H1 (cell line): ENCODE results near the gene SLC5A12. TPM values are rescaled to one million over a fixed set of nuclear protein-coding genes. Genes with fewer than 3 reads are reported as not detected.

ENCODE experiments used
- CTCF ChIA-PET: fragments of 300-600 bp; sonication (Branson Sonifier 250); formaldehyde crosslinking; loops from one replicate; lab custom pipeline; 2021; ENCODE audit not compliant: partially characterized antibody; lab: Charles Lee
- POLR2A ChIA-PET: fragments of 300-600 bp; sonication (Branson Sonifier 250); formaldehyde crosslinking; loops from one replicate; lab custom pipeline; 2021; ENCODE audit warnings: inconsistent platforms; ENCODE audit not compliant: partially characterized antibody; lab: Charles Lee
- DNase-seq, 2 experiments: peaks; one replicate each; pipeline versions ENCODE4 v3.0.0 to v3.0.0-alpha.2; 2010 to 2022; ENCODE audit warnings: low spot score in 2 of 2, low read depth in 1 of 2, mixed read lengths in 1 of 2
- FAIRE-seq: peaks from 2 replicates; lab custom pipeline; 2011; peaks lifted over from hg19 to GRCh38; lab: Jason Lieb, UNC
- H2AFZ ChIP-seq: 2 replicates; pipeline ENCODE4 v1.8.1; 2012; ENCODE audit warnings: low read length, inconsistent platforms
- H2AK5ac ChIP-seq: 2 replicates; pipeline ENCODE4 v1.6.1; 2013; ENCODE audit warnings: low read depth, low read length
- H2BK120ac ChIP-seq: replicated peaks from 2 replicates; pipeline ENCODE3; 2013; ENCODE audit warnings: low read depth, low read length, inconsistent platforms
- H2BK12ac ChIP-seq: 2 replicates; pipeline ENCODE4 v1.6.1; 2013; ENCODE audit warnings: low read depth, low read length
- H2BK15ac ChIP-seq: 2 replicates; pipeline ENCODE4 v1.6.1; 2013; ENCODE audit warnings: low read length
- H2BK20ac ChIP-seq: 2 replicates; pipeline ENCODE4 v1.6.1; 2013; ENCODE audit warnings: low read length
- H2BK5ac ChIP-seq: 2 replicates; pipeline ENCODE4 v1.6.1; 2013; ENCODE audit warnings: low read depth, low read length
- H3K14ac ChIP-seq: 2 replicates; pipeline ENCODE4 v1.6.1; 2013; ENCODE audit warnings: inconsistent platforms; ENCODE audit not compliant: insufficient read length
- H3K18ac ChIP-seq: 2 replicates; pipeline ENCODE4 v1.6.1; 2013; ENCODE audit warnings: low read length; ENCODE audit errors: extremely low read depth
- H3K23ac ChIP-seq: 2 replicates; pipeline ENCODE4 v1.6.1; 2013; ENCODE audit warnings: inconsistent platforms; ENCODE audit not compliant: insufficient read length
- H3K23me2 ChIP-seq: 2 replicates; pipeline ENCODE4 v1.6.1; 2013; ENCODE audit warnings: low read depth, low read length
- H3K27ac ChIP-seq: 2 replicates; pipeline ENCODE4 v1.6.1; 2011; ENCODE audit warnings: low read depth, low read length, inconsistent platforms
- H3K27me3 ChIP-seq, 4 experiments: replicated peaks in 1 of 4; 1 replicate in 1 of 4; 2 replicates in 3 of 4; pipeline versions ENCODE4 v1.6.1 to v1.8.1; 2011 to 2013; ENCODE audit warnings: low read length in 3 of 4, mild to moderate bottlenecking in 3 of 4, inconsistent platforms in 2 of 4, mixed read lengths in 2 of 4, moderate library complexity in 1 of 4; ENCODE audit not compliant: control insufficient read depth in 3 of 4, insufficient read depth in 3 of 4; ENCODE audit errors: extremely low read depth in 1 of 4
- H3K36me3 ChIP-seq, 4 experiments: 2 replicates each; pipeline versions ENCODE4 v1.6.1 to v1.8.1; 2011 to 2013; ENCODE audit warnings: mild to moderate bottlenecking in 4 of 4, low read length in 3 of 4, moderate library complexity in 2 of 4, control low read depth in 1 of 4, inconsistent platforms in 1 of 4; ENCODE audit not compliant: insufficient read depth in 4 of 4, control insufficient read depth in 2 of 4
- H3K4ac ChIP-seq: replicated peaks from 2 replicates; pipeline ENCODE3; 2013; ENCODE audit warnings: low read length, low read depth, mixed read lengths, inconsistent platforms; ENCODE audit not compliant: insufficient read length
- H3K4me1 ChIP-seq, 4 experiments: replicated peaks in 1 of 4; 1 replicate in 1 of 4; 2 replicates in 3 of 4; pipeline versions ENCODE4 v1.6.1 to v1.8.1; 2011 to 2013; ENCODE audit warnings: low read length in 3 of 4, inconsistent platforms in 2 of 4, mixed read lengths in 1 of 4; ENCODE audit not compliant: insufficient read depth in 4 of 4, control insufficient read depth in 3 of 4
- H3K4me2 ChIP-seq, 2 experiments: 2 replicates each; pipeline versions ENCODE4 v1.6.1 to v1.8.1; 2011 to 2013; ENCODE audit warnings: low read depth in 2 of 2, low read length in 2 of 2, control low read depth in 1 of 2, inconsistent platforms in 1 of 2, mild to moderate bottlenecking in 1 of 2; ENCODE audit not compliant: insufficient read depth in 1 of 2
- H3K4me3 ChIP-seq, 4 experiments: fragments of 200-600, 300-600 bp in 1 of 4; sonication (generic), shearing (Covaris generic), sonication (Bioruptor Twin) in 1 of 4; 2 replicates each; pipeline versions ENCODE4 v1.5.1 to v1.8.1; 2011 to 2016; ENCODE audit warnings: low read length in 4 of 4, low read depth in 3 of 4, control low read depth in 2 of 4, inconsistent platforms in 2 of 4, mild to moderate bottlenecking in 2 of 4, mixed read lengths in 1 of 4, moderate library complexity in 1 of 4; ENCODE audit not compliant: insufficient read depth in 2 of 4; ENCODE audit errors: extremely low read depth in 1 of 4
- H3K56ac ChIP-seq: replicated peaks from 2 replicates; pipeline ENCODE3; 2013; ENCODE audit warnings: low read depth, mild to moderate bottlenecking, mixed read lengths, low read length, inconsistent platforms; ENCODE audit not compliant: insufficient read length
- H3K79me1 ChIP-seq: 2 replicates; pipeline ENCODE4 v1.6.1; 2013; ENCODE audit warnings: low read depth, low read length, control low read depth
- H3K79me2 ChIP-seq, 2 experiments: 2 replicates each; pipeline versions ENCODE4 v1.6.1 to v1.8.1; 2012 to 2013; ENCODE audit warnings: low read length in 2 of 2, mild to moderate bottlenecking in 2 of 2, inconsistent platforms in 1 of 2; ENCODE audit not compliant: insufficient read depth in 2 of 2, control insufficient read depth in 1 of 2
- H3K9ac ChIP-seq, 4 experiments: replicated peaks in 1 of 4; 1 replicate in 1 of 4; 2 replicates in 3 of 4; pipeline versions ENCODE4 v1.6.1 to v1.8.1; 2011 to 2013; ENCODE audit warnings: low read depth in 3 of 4, low read length in 3 of 4, control low read depth in 2 of 4, mild to moderate bottlenecking in 2 of 4, moderate library complexity in 2 of 4, inconsistent platforms in 1 of 4; ENCODE audit errors: extremely low read depth in 1 of 4
- H3K9me3 ChIP-seq, 2 experiments: 2 replicates each; pipeline versions ENCODE4 v1.6.1 to v1.8.1; 2012 to 2013; ENCODE audit warnings: mild to moderate bottlenecking in 2 of 2, moderate library complexity in 2 of 2, control low read depth in 1 of 2, inconsistent platforms in 1 of 2, low read depth in 1 of 2, low read length in 1 of 2, mixed read lengths in 1 of 2; ENCODE audit not compliant: insufficient read depth in 2 of 2
- H4K20me1 ChIP-seq, 2 experiments: replicated peaks in 1 of 2; 2 replicates each; pipeline versions ENCODE3 to v1.8.1; 2011 to 2013; ENCODE audit warnings: inconsistent platforms in 2 of 2, low read length in 2 of 2, mild to moderate bottlenecking in 1 of 2; ENCODE audit not compliant: insufficient read depth in 2 of 2, control insufficient read depth in 1 of 2
- H4K5ac ChIP-seq: 2 replicates; pipeline ENCODE4 v1.6.1; 2013; ENCODE audit warnings: low read length, low read depth, mixed read lengths, inconsistent platforms; ENCODE audit not compliant: insufficient read length
- H4K8ac ChIP-seq: 2 replicates; pipeline ENCODE4 v1.8.0; 2013; ENCODE audit warnings: mild to moderate bottlenecking, moderate library complexity, low read length, inconsistent platforms; ENCODE audit not compliant: insufficient read depth; ENCODE audit errors: extremely low read depth
- H4K91ac ChIP-seq: replicated peaks from 2 replicates; pipeline ENCODE3; 2013; ENCODE audit warnings: low read length, mixed read lengths, inconsistent platforms; ENCODE audit not compliant: insufficient read length
- JUND ChIP-seq: IDR thresholded peaks from 2 replicates; pipeline ENCODE4 v1.6.1; 2011; ENCODE audit warnings: mild to moderate bottlenecking, improper control_type of control experiment, low read length
- MAFK ChIP-seq: IDR thresholded peaks from 2 replicates; pipeline ENCODE4 v1.6.1; 2012; ENCODE audit warnings: low read depth, mild to moderate bottlenecking, improper control_type of control experiment, low read length
- POLR2AphosphoS5 ChIP-seq: IDR thresholded peaks from 2 replicates; pipeline ENCODE4 v1.6.1; 2011; ENCODE audit warnings: low read depth, low read length
- POU5F1 ChIP-seq: IDR thresholded peaks from 2 replicates; pipeline ENCODE4 v1.6.1; 2011; ENCODE audit warnings: low read depth, mild to moderate bottlenecking, low read length, moderate library complexity
- TAF7 ChIP-seq: optimal IDR thresholded peaks from 2 replicates; pipeline ENCODE3; 2011; ENCODE audit warnings: low read depth, mild to moderate bottlenecking, inconsistent platforms, low read length, moderate library complexity, borderline replicate concordance
- WGBS, 2 experiments: shearing (Covaris generic) in 1 of 2; methylation state at CpG; one replicate each; pipeline versions ENCODE4 v1.1.6 to v1.1.7; 2013 to 2015; ENCODE audit warnings: low lambda C conversion rate in 2 of 2, mixed read lengths in 2 of 2, inconsistent platforms in 1 of 2, low coverage in 1 of 2, missing lambda C conversion rate in 1 of 2; ENCODE audit not compliant: insufficient replicate concordance in 2 of 2, insufficient coverage in 1 of 2, insufficient read length in 1 of 2; ENCODE audit errors: extremely low coverage in 1 of 2, missing lambda C conversion rate in 1 of 2; 5-methylcytosine and 5-hydroxymethylcytosine counted together
- polyA plus RNA-seq, 7 experiments: library from polyadenylated mRNA; depleted of rRNA in 3 of 7; stranded (reverse) in 5 of 7; unstranded in 2 of 7; fragments of >200 nt in 5 of 7; fragments of 200-250 nt in 2 of 7; gene quantifications; 1 replicate in 5 of 7; 2 replicates in 1 of 7; 4 replicates in 1 of 7; pipeline versions ENCODE4 v1.2.1 to v1.2.3, GENCODE V29; 2011 to 2013; ENCODE audit warnings: missing spikeins in 2 of 7, mixed read lengths in 2 of 7
- total RNA-seq: library from RNA; stranded (reverse); fragmentation: NEBNext Ultra II Directional; extraction: Animal tissue kit (Norgen Biotek cat#: 25700); gene quantifications from 2 replicates; pipeline ENCODE4 v1.2.1, GENCODE V29; 2021
- TF ChIP-seq, protein P1 (sequence below): IDR thresholded peaks from 2 replicates; pipeline ENCODE4 v1.6.1; 2011; ENCODE audit warnings: low read length, improper control_type of control experiment

The SLC5A12 gene
- total and polyA plus RNA-seq, 2 of the 8 experiments (the other 6 are each of a cell fraction or from before 2014, with no cell fraction given): 1.3 to 1.4 TPM

DNA sequence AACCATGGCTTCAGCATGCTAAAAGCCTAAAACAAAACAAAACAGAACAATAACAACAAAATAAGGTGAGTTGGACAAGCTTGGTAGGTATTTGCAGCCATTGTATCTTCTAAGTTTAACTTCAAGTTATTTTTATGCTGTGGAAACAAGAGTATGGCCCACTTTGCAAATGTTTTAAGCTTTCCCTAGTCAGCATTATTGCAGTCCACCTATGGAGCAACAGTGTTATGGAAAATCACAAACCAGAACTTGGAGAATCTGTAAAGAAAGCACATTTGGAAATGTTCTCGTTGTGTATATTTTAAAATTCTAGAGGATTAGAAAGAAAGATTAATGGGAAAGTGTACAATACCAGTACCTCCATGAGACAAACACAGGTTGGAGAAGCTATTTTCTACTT is 7.4 kb upstream of the SLC5A12 start:
- no peak overlapping the region for H3K4me2 ChIP-seq
- no peaks in the 10 kb centered on the region for H3K9me3 ChIP-seq
- H4K91ac ChIP-seq: no peak overlapping the region
- no peak overlapping the region for H3K4ac ChIP-seq
- no peak overlapping the region for H2AFZ ChIP-seq
- no peak overlapping the region for H3K9ac ChIP-seq
- no peak overlapping the region for H2BK20ac ChIP-seq
- H3K79me1 ChIP-seq: no peaks in the 10 kb centered on the region
- no peaks in the 10 kb centered on the region for H3K23me2 ChIP-seq
- no peak overlapping the region for H2AK5ac ChIP-seq
- H3K79me2 ChIP-seq: no peaks in the 10 kb centered on the region
- no peak overlapping the region for H2BK120ac ChIP-seq
- H3K18ac ChIP-seq: no peak overlapping the region
- H4K20me1 ChIP-seq: no peaks in the 10 kb centered on the region
- no peaks in the 10 kb centered on the region for H3K36me3 ChIP-seq
- no peak overlapping the region for H2BK15ac ChIP-seq
- H4K5ac ChIP-seq: no peak overlapping the region
- no peak for FAIRE-seq
- no peak overlapping the region for H3K4me3 ChIP-seq
- H3K14ac ChIP-seq: no peak overlapping the region
- no peaks in the 10 kb centered on the region for H3K27me3 ChIP-seq
- CTCF ChIA-PET: interaction anchor here (0.8 kb wide), 1 partner anchor 57 kb away, joined by 3 read pairs; no protein-coding TSS in a partner anchor
- H2BK12ac ChIP-seq: no peak overlapping the region
- no peaks in the 10 kb centered on the region for H3K4me1 ChIP-seq
- POLR2A ChIA-PET: no interaction called here
- no peak for TF ChIP-seq POU5F1
- no peak for TF ChIP-seq POLR2AphosphoS5
- TF ChIP-seq MAFK: 0 out of 2 replicates have a peak, but pooled peaks have one; percentile 4
- TF ChIP-seq TAF7: no peak
- TF ChIP-seq, protein P1, sequence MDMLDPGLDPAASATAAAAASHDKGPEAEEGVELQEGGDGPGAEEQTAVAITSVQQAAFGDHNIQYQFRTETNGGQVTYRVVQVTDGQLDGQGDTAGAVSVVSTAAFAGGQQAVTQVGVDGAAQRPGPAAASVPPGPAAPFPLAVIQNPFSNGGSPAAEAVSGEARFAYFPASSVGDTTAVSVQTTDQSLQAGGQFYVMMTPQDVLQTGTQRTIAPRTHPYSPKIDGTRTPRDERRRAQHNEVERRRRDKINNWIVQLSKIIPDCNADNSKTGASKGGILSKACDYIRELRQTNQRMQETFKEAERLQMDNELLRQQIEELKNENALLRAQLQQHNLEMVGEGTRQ: no peak
- TF ChIP-seq JUND: no peak
- no peak overlapping the region for H4K8ac ChIP-seq
- H3K27ac ChIP-seq: no peak overlapping the region
- no peak overlapping the region for H2BK5ac ChIP-seq
- WGBS, 2 experiments: 87% methylated on average over 1 of the region's 1 CpG; no CpG with 5 or more reads in 1 of the 2 experiments
- no peak for DNase-seq
- H3K56ac ChIP-seq: no peak overlapping the region
- no peak overlapping the region for H3K23ac ChIP-seq
